Mucosa of stomach (tissue), 1 donor: Measurements from ENCODE around the gene MZT2B.
"Not testable (repeated sequence)": the region's sequence is repeated elsewhere in the genome, so short reads cannot be mapped to it uniquely, and the experiment has no call there.

Experiments used
- H3K27me3 ChIP-seq: one replicate; pipeline ENCODE4 v1.7.0; 2013; ENCODE audit warnings: mild to moderate bottlenecking, low read length; ENCODE audit not compliant: control insufficient read depth, insufficient read depth
- H3K36me3 ChIP-seq: one replicate; pipeline ENCODE4 v1.7.0; 2013; ENCODE audit warnings: low read length; ENCODE audit not compliant: control insufficient read depth, insufficient read depth
- H3K4me1 ChIP-seq: one replicate; pipeline ENCODE4 v1.7.0; 2013; ENCODE audit warnings: mild to moderate bottlenecking, low read length; ENCODE audit not compliant: control insufficient read depth, insufficient read depth
- H3K4me3 ChIP-seq: one replicate; pipeline ENCODE4 v1.7.0; 2013; ENCODE audit warnings: low read length
- H3K9ac ChIP-seq: one replicate; pipeline ENCODE4 v1.7.0; 2013; ENCODE audit warnings: mild to moderate bottlenecking, low read length, moderate library complexity
- H3K9me3 ChIP-seq: one replicate; pipeline ENCODE4 v1.7.0; 2013; ENCODE audit warnings: mild to moderate bottlenecking, low read length, moderate library complexity; ENCODE audit not compliant: control insufficient read depth
- donor health status: Pancreatic carcinoma.

The MZT2B gene

GRCh38 chr2:130165293-130166016, 16.6 kb upstream of the MZT2B start:
- Histone ChIP-seq H3K4me3 (no peak overlapping the region), H3K36me3 (no peaks in the 10 kb centered on the region), H3K9me3 (no peaks in the 10 kb centered on the region), H3K4me1 (no peaks in the 10 kb centered on the region), H3K27me3 (no peaks in the 10 kb centered on the region), H3K9ac (no peak overlapping the region)

DNA sequence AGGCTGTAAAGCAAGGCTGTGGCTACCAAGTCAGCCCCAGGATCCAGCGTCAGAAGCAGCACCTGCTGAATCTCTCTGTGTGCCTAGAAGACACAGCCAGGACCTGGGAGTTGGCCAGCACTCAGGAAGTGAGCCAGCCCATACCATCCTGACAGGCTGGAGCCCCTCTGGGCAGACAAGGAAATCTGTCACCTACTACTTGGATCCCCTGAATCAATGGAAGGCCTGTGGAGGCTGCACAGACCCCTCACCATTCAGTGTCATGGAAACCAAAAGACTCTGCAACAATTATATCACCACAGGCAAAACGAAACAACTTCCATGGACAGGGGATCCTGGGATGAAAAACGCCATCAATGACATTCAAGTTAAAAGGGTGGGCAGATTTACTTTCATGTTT, 15.5 kb upstream of the MZT2B start:
- not testable (repeated sequence) for H3K9ac ChIP-seq, H3K4me1 ChIP-seq, H3K9me3 ChIP-seq, H3K36me3 ChIP-seq, H3K4me3 ChIP-seq, H3K27me3 ChIP-seq

DNA sequence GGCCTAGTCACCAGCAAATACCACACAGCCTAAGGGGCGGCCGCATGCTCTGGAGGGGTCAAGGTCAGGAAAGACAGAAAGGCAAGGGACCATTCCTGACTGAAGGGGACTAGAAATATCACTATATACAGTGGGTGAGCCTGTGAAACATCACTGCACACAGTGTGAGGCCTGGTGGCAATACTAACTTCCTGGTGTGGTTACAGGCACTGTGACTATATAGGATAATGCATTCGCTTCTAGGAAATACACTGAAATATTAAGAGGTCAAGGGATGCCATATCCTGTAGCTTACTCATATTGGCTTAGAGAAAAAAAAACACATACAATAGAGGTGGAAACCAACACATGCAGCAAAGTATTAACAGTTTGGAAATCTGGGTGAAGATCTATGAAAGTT, 12.9 kb upstream of the MZT2B start:
- not testable (repeated sequence) for H3K9me3 ChIP-seq, H3K4me1 ChIP-seq, H3K9ac ChIP-seq, H3K36me3 ChIP-seq, H3K4me3 ChIP-seq, H3K27me3 ChIP-seq

GRCh38 chr2:130169896-130170295, 12.2 kb upstream of the MZT2B start:
- Histone ChIP-seq H3K36me3 (no peaks in the 10 kb centered on the region), H3K9me3 (no peaks in the 10 kb centered on the region), H3K27me3 (no peaks in the 10 kb centered on the region)

DNA sequence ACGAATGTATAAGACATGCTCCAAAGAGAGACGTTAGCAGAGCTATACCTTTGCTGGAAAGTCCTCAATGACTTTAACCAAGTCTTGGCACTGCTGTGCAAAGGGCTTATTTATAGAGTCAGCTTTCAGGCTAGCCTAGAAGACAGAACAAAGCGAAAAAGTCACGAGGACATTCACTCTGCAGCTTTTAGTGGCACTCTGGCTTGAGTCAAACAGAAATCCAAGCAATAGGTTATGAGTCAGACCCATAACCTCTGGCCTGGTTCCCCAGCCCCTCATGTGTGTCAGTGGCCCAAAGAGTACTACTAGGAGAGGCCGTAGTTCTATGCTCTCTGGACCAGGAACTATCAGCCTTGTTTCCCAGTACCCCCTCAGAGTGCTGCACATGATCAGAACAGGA, 7.2 kb upstream of the MZT2B start:
- not testable (repeated sequence) for H3K27me3 ChIP-seq, H3K4me1 ChIP-seq, H3K36me3 ChIP-seq, H3K9ac ChIP-seq, H3K9me3 ChIP-seq, H3K4me3 ChIP-seq

More at GRCh38 chr2:130169896-130170295, 12.2 kb upstream of the MZT2B start:
- H3K4me1 ChIP-seq: no peaks in the 10 kb centered on the region
- H3K4me3 ChIP-seq: no peak overlapping the region
- H3K9ac ChIP-seq: no peak overlapping the region

- not testable (repeated sequence) for H3K36me3 ChIP-seq, H3K9me3 ChIP-seq, H3K27me3 ChIP-seq
- peak overlapping the region; percentile 57 for H3K9ac ChIP-seq
- peak overlapping the region; percentile 70 for H3K4me3 ChIP-seq
- peaks cover 18% of the 10 kb centered on the region for H3K4me1 ChIP-seq
Observed at GRCh38 chr2:130180404-130181324, 1.4 kb upstream of the MZT2B start.

- Histone ChIP-seq H3K27me3 (no peaks in the 10 kb centered on the region), H3K4me1 (peaks cover 18% of the 10 kb centered on the region), H3K9me3 (no peaks in the 10 kb centered on the region), H3K4me3 (peak within 1 kb of the TSS; percentile 71), H3K36me3 (no peaks in the 10 kb centered on the region), H3K9ac (peak within 1 kb of the TSS; percentile 65)
Observed at GRCh38 chr2:130181325-130181879, 660 bp upstream of the MZT2B start, which contains the start of gene SMPD4. Gene SMPD4 (minus strand): TSS chr2:130181602. CDS start chr2:130176592, 5,010 bp downstream.

GRCh38 chr2:130182826-130183511, 907 bp downstream of the MZT2B start:
- not testable (repeated sequence) for H3K27me3 ChIP-seq, H3K4me3 ChIP-seq, H3K36me3 ChIP-seq, H3K9me3 ChIP-seq
- H3K9ac ChIP-seq: peak overlapping the region; percentile 18
- H3K4me1 ChIP-seq: peaks cover 18% of the 10 kb centered on the region

- no peak overlapping the region for H3K4me3 ChIP-seq
- H3K9ac ChIP-seq: peak overlapping the region; percentile 18
- no peaks in the 10 kb centered on the region for H3K36me3 ChIP-seq
- no peaks in the 10 kb centered on the region for H3K9me3 ChIP-seq
- H3K4me1 ChIP-seq: peaks cover 18% of the 10 kb centered on the region
- no peaks in the 10 kb centered on the region for H3K27me3 ChIP-seq
Observed at GRCh38 chr2:130183512-130184373, 1.7 kb downstream of the MZT2B start.

- no peak overlapping the region for H3K9ac ChIP-seq
- H3K4me1 ChIP-seq: peaks cover 15% of the 10 kb centered on the region
- no peak overlapping the region for H3K4me3 ChIP-seq
- H3K36me3 ChIP-seq: no peaks in the 10 kb centered on the region
- no peaks in the 10 kb centered on the region for H3K27me3 ChIP-seq
- H3K9me3 ChIP-seq: no peaks in the 10 kb centered on the region
Observed at GRCh38 chr2:130185436-130185835, 3.4 kb downstream of the MZT2B start.

DNA sequence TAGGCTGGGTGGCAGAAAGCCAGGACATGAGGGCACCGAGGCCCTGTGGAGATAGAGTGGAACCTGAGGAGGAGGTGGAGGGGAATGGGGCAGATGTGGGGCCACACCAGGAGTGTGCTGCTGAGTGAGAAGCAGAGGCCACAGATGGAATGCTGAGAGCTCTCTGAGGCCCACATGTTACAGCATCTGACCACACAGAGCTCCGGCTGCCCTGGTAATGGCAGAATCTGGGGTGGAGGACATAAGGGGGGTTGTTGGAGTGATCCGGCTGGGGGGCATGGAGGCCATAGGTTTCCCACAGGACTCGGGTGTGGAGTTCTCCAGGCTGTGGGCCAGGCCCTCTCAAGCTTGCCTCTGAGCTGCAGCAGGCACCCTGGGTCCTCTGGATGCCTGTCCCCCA, 3.8 kb downstream of the MZT2B start:
- Histone ChIP-seq H3K36me3 (no peaks in the 10 kb centered on the region), H3K27me3 (no peaks in the 10 kb centered on the region), H3K4me3 (no peak overlapping the region), H3K9ac (no peak overlapping the region), H3K9me3 (no peaks in the 10 kb centered on the region), H3K4me1 (peaks cover 12% of the 10 kb centered on the region)
